ENCODE data around the gene TNRC6B.

Gene TNRC6B

DNA sequence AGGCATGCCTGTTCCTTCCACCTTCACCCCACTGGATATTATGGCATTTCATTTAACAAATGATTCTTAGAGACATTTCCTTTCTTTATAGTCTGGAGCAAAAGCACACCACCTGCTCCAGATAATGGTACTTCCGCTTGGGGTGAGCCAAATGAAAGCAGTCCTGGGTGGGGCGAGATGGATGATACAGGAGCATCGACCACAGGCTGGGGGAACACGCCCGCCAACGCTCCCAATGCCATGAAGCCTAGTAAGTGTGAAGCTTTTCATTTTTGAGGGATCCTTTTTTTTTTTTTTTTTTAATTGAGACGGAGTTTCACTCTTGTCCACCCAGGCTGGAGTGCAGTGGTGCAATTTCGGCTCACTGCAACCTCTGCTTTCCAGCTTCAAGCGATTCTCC lies 92.3 kb downstream of the TNRC6B start:
- Histone ChIP-seq H3K36me3 (ENCODE audit: control insufficient read depth, insufficient read depth, low read length, severe bottlenecking) (peaks cover 38% of the 10 kb centered on the region), H3K9me3 (ENCODE audit: control insufficient read depth, low read length) (no peaks in the 10 kb centered on the region), H3K9ac (ENCODE audit: low read length) (no peak overlapping the region), H3K4me1 (ENCODE audit: control insufficient read depth, insufficient read depth, low read length) (peaks cover 51% of the 10 kb centered on the region), H3K27me3 (replicated peaks; ENCODE audit: control insufficient read depth, insufficient read depth, low read length) (no peaks in the 10 kb centered on the region), H3K4me3 (ENCODE audit: low read length) (no peak overlapping the region)
- DNase-seq (ENCODE audit: low read depth) = no peak

DNA sequence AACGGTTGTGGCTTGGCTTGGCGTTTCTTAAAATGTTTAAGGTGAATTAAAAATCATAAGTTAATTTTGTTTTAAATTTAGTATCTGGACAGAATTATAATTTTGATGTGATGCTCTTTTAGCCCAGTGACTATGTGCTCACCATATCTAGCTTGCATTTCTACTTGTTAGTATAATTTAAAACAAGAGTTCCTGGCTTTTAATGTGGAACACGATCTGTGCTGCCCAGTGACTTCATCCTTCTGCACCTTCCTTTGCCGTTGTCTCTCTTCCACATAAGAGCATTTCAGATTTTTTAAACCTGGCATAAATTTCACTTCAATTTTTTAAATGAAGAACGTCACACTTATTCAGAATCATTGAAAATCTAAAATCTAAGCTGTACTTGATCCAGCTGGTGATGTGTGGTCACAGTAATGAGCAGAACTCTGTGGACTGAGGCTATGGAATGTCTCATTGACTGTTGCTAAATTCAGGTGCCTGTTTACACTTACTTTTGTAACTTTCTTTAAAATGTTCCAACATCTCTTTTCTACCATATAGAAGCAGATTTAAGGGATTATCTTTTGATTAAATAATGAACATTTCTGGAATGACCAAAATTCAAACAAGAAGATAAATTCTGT lies 93.1 kb downstream of the TNRC6B start:
- Histone ChIP-seq H3K4me3 (ENCODE audit: low read length) (peak overlapping the region; percentile 9), H3K36me3 (ENCODE audit: control insufficient read depth, insufficient read depth, low read length, severe bottlenecking) (peaks cover 34% of the 10 kb centered on the region), H3K27me3 (replicated peaks; ENCODE audit: control insufficient read depth, insufficient read depth, low read length) (no peaks in the 10 kb centered on the region), H3K9me3 (ENCODE audit: control insufficient read depth, low read length) (no peaks in the 10 kb centered on the region), H3K9ac (ENCODE audit: low read length) (peak overlapping the region; percentile 22), H3K4me1 (ENCODE audit: control insufficient read depth, insufficient read depth, low read length) (peaks cover 52% of the 10 kb centered on the region)
- DNase-seq (ENCODE audit: low read depth) = peak; percentile 23

DNA sequence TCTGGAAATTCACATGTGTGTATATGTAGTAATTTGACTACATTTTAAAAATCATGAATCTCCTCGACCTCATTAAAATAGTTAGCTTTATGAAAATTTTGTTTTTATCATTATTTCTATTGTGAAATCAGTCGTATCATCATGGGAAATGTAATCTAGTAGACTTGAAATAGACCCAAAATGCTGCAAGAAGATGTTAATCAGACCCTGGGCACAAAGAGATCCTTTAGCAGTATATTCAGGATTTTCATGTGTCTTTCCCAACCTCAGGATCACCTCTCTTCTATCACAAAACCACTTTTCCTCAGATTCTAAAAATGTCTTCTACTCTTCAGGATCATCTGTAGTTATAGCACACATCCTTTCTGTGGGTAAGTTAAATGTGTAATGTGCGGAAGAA lies 93.7 kb downstream of the TNRC6B start:
- Histone ChIP-seq H3K27me3 (replicated peaks; ENCODE audit: control insufficient read depth, insufficient read depth, low read length) (no peaks in the 10 kb centered on the region), H3K36me3 (ENCODE audit: control insufficient read depth, insufficient read depth, low read length, severe bottlenecking) (peaks cover 28% of the 10 kb centered on the region)
- DNase-seq (ENCODE audit: low read depth) = peak; percentile 17

DNA sequence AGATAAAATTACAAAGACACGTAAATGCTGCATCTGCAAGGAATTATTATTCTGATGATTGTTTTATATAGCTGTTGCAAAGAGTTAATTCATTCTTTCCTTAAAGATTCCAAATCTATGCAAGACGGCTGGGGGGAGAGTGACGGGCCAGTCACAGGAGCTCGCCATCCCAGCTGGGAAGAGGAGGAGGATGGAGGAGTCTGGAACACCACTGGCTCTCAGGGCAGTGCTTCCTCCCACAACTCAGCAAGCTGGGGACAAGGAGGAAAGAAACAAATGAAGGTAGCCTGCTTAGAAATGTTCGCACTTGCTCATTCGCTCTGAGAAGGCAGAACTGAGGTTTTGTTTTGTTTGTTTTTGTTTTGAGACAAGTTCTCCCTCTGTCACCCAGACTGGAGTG lies 95.6 kb downstream of the TNRC6B start:
- H3K9me3 ChIP-seq (ENCODE audit: control insufficient read depth, low read length) = no peaks in the 10 kb centered on the region
- no peak for DNase-seq (ENCODE audit: low read depth)
- peaks cover 25% of the 10 kb centered on the region for H3K36me3 ChIP-seq (ENCODE audit: control insufficient read depth, insufficient read depth, low read length, severe bottlenecking)
- H3K9ac ChIP-seq (ENCODE audit: low read length) = peak overlapping the region; percentile 25
- H3K4me1 ChIP-seq (ENCODE audit: control insufficient read depth, insufficient read depth, low read length) = peaks cover 69% of the 10 kb centered on the region
- H3K27me3 ChIP-seq (replicated peaks; ENCODE audit: control insufficient read depth, insufficient read depth, low read length) = no peaks in the 10 kb centered on the region
- no peak overlapping the region for H3K4me3 ChIP-seq (ENCODE audit: low read length)

More for the DNA sequence above, 93.7 kb downstream of the TNRC6B start:
- Histone ChIP-seq H3K4me1 (ENCODE audit: control insufficient read depth, insufficient read depth, low read length) (peaks cover 58% of the 10 kb centered on the region), H3K4me3 (ENCODE audit: low read length) (peak overlapping the region; percentile 29), H3K9ac (ENCODE audit: low read length) (peak overlapping the region; percentile 22), H3K9me3 (ENCODE audit: control insufficient read depth, low read length) (no peaks in the 10 kb centered on the region)

DNA sequence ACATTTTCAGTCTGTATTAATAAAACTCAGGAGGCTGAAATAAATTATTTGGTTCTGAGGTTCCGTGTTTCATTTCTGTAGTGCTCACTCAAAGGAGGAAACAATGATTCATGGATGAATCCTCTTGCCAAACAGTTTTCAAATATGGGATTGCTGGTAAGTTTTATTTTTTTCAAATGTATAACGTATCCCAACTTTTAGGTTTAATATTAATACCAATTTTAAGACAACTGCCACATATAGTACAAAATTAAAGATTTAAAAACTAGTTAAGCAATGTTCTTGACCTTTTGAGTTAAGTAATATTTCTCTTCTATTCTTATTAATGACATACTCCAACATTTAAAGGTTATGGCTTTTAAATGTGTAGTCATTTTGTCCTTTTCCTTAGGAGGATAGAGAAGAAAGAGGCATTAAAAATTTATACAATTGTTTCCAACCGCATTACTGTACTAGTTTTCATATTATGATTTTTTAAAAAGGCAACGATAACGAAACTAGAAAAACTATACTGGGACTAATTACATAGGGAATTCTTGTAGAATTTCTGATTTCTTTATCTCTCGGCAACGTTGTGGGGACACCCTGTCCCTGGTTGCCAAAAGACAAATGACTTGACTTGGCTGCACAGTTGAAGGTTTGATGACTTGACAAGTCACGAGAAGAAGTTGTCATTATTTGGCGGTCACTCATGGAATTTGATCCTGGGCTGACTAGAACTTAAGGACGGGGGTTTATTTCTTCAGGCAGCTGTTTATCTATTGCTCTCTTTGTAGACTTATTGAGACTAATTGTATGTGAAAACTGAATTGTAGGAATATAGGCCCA lies 99.5 kb downstream of the TNRC6B start:
- Histone ChIP-seq H3K36me3 (ENCODE audit: control insufficient read depth, insufficient read depth, low read length, severe bottlenecking) (peaks cover 49% of the 10 kb centered on the region), H3K4me3 (ENCODE audit: low read length) (peak overlapping the region; percentile 78), H3K9me3 (ENCODE audit: control insufficient read depth, low read length) (no peaks in the 10 kb centered on the region), H3K27me3 (replicated peaks; ENCODE audit: control insufficient read depth, insufficient read depth, low read length) (no peaks in the 10 kb centered on the region), H3K4me1 (ENCODE audit: control insufficient read depth, insufficient read depth, low read length) (peaks cover 37% of the 10 kb centered on the region), H3K9ac (ENCODE audit: low read length) (peak overlapping the region; percentile 83)
- peak; percentile 64 for DNase-seq (ENCODE audit: low read depth)

DNA sequence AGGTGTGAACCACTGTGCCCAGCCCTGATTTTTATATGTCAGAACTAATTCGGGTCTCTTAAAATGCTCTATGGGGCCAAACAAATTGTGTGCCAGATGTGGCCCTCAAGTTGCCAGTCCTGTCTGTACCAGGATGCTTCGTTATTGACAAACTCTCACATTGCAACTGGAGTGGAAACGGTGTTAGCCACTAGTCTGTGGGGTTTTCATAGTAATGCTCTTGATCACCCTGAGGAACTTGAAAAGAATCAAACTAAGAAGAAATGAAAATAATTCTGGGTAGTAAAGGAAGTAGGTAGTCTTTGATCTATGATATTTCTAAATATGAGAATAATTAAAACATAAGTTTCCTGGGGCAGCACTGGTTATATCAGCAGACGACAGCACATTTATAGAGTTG lies 101.3 kb downstream of the TNRC6B start:
- Histone ChIP-seq H3K9me3 (ENCODE audit: control insufficient read depth, low read length) (no peaks in the 10 kb centered on the region), H3K27me3 (replicated peaks; ENCODE audit: control insufficient read depth, insufficient read depth, low read length) (no peaks in the 10 kb centered on the region), H3K36me3 (ENCODE audit: control insufficient read depth, insufficient read depth, low read length, severe bottlenecking) (peaks cover 40% of the 10 kb centered on the region), H3K4me3 (ENCODE audit: low read length) (no peak overlapping the region), H3K9ac (ENCODE audit: low read length) (no peak overlapping the region), H3K4me1 (ENCODE audit: control insufficient read depth, insufficient read depth, low read length) (peaks cover 19% of the 10 kb centered on the region)
- no peak for DNase-seq (ENCODE audit: low read depth)

DNA sequence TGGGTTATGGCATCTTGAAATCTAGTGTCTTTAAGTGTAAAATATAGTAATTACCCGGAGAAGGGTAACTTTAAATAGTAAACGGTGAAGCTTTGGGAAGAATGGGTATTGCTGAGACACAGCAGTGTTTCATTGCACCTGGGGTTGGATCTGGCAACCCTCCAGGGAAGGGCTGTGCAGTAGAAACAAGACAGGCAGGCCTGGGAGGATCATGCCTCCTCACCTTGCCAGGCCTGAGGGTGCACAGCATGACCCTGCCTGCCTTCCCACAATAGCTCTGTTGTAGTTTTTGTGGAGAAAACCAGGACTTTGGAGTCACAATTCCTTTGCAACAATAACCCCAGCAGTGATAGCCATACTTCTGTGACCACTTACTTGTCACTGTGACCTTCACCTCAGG lies 104.0 kb downstream of the TNRC6B start:
- DNase-seq (ENCODE audit: low read depth) = no peak
- Histone ChIP-seq H3K9me3 (ENCODE audit: control insufficient read depth, low read length) (no peaks in the 10 kb centered on the region), H3K4me3 (ENCODE audit: low read length) (no peak overlapping the region), H3K9ac (ENCODE audit: low read length) (no peak overlapping the region), H3K36me3 (ENCODE audit: control insufficient read depth, insufficient read depth, low read length, severe bottlenecking) (peaks cover 49% of the 10 kb centered on the region), H3K4me1 (ENCODE audit: control insufficient read depth, insufficient read depth, low read length) (peaks cover 11% of the 10 kb centered on the region), H3K27me3 (replicated peaks; ENCODE audit: control insufficient read depth, insufficient read depth, low read length) (no peaks in the 10 kb centered on the region)

DNA sequence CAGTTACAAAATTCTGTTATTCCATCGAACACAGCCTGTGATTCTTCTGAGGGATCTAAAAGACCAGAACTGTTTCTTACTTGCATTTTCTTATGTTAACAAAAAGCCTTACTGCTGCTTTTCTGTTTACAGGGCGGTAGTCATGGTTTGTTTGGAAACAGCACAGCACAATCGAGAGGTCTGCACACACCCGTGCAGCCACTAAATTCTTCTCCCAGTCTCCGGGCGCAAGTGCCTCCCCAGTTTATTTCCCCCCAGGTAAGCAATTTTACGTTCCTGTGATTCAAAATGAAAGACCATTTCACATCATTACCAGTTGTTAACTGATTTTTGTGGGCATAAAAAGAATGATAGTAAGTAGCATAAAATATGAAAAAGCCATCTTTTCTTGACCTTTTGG lies 107.8 kb downstream of the TNRC6B start:
- H3K36me3 ChIP-seq (ENCODE audit: control insufficient read depth, insufficient read depth, low read length, severe bottlenecking) = peaks cover 62% of the 10 kb centered on the region
- H3K27me3 ChIP-seq (replicated peaks; ENCODE audit: control insufficient read depth, insufficient read depth, low read length) = no peaks in the 10 kb centered on the region
- no peak overlapping the region for H3K4me3 ChIP-seq (ENCODE audit: low read length)
- no peak overlapping the region for H3K9ac ChIP-seq (ENCODE audit: low read length)
- no peak for DNase-seq (ENCODE audit: low read depth)
- H3K4me1 ChIP-seq (ENCODE audit: control insufficient read depth, insufficient read depth, low read length) = no peaks in the 10 kb centered on the region
- no peaks in the 10 kb centered on the region for H3K9me3 ChIP-seq (ENCODE audit: control insufficient read depth, low read length)

DNA sequence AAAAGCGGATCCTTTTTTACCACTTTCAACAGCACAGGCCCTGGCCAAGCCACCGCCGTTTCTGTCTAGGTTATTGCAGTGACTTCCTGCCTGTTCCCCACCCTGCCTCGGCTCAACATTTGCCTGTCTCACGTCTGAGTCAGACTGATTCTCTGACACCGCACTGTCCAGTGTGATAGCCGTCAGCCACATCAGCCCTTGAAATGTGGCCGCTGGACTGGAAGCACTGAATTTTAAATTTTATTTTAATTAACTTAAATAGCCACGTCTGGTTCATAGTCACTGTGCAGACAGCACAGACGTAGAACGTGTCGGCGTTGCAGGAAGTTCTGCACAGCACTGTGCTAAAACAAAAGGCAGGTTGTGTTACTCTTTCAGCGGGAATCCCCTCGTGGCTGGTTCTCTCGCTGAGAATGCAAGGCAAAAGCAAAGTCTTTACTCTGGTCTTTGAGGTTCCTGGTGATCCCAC lies 112.3 kb downstream of the TNRC6B start:
- Histone ChIP-seq H3K4me1 (ENCODE audit: control insufficient read depth, insufficient read depth, low read length) (no peaks in the 10 kb centered on the region), H3K4me3 (ENCODE audit: low read length) (no peak overlapping the region), H3K27me3 (replicated peaks; ENCODE audit: control insufficient read depth, insufficient read depth, low read length) (no peaks in the 10 kb centered on the region), H3K9ac (ENCODE audit: low read length) (no peak overlapping the region), H3K9me3 (ENCODE audit: control insufficient read depth, low read length) (no peaks in the 10 kb centered on the region), H3K36me3 (ENCODE audit: control insufficient read depth, insufficient read depth, low read length, severe bottlenecking) (peaks cover 60% of the 10 kb centered on the region)
- DNase-seq (ENCODE audit: low read depth) = no peak

DNA sequence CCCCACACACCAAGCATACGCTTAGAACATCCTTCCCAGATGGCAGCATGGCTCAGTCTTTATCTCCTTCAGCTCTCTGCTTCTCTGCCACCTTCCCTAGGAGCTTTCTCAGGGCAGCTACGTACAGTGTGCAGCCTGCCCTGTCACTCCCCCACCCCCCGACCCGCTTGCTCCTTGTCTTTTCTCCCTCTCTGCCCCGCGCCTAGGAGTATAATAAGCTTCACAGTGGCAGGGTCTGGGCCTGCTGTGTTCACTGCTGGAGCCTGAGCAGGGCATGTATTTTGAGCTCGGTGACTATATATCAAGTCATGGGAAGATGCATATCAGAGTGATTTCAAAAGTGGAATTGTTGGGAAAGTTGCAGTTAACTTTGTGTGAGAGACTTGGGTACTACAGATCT lies 112.8 kb downstream of the TNRC6B start:
- peaks cover 55% of the 10 kb centered on the region for H3K36me3 ChIP-seq (ENCODE audit: control insufficient read depth, insufficient read depth, low read length, severe bottlenecking)

DNA sequence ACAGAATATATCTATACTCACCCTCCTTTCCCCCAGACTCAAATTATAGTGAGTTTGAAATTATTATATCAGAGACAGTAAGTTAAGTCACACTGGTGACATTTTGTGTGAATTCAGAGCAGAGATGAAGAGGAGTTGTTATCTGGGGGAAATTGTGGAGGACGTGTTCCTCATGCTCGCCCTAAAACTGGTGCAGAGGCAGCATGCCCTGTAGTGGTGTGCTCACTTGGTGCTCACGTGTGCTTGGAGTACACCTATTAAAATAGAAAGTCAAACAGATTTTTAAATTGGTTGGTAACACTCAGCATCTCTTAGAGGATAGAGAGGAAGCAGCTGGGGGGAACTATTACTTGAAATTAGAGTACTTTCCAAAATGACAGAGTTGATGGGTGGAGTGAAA lies 117.0 kb downstream of the TNRC6B start:
- DNase-seq (ENCODE audit: low read depth) = no peak
- Histone ChIP-seq H3K36me3 (ENCODE audit: control insufficient read depth, insufficient read depth, low read length, severe bottlenecking) (peaks cover 24% of the 10 kb centered on the region), H3K9me3 (ENCODE audit: control insufficient read depth, low read length) (no peaks in the 10 kb centered on the region)

More for the DNA sequence above, 112.8 kb downstream of the TNRC6B start:
- Histone ChIP-seq H3K9me3 (ENCODE audit: control insufficient read depth, low read length) (no peaks in the 10 kb centered on the region), H3K4me3 (ENCODE audit: low read length) (no peak overlapping the region), H3K9ac (ENCODE audit: low read length) (no peak overlapping the region), H3K4me1 (ENCODE audit: control insufficient read depth, insufficient read depth, low read length) (no peaks in the 10 kb centered on the region), H3K27me3 (replicated peaks; ENCODE audit: control insufficient read depth, insufficient read depth, low read length) (no peaks in the 10 kb centered on the region)
- no peak for DNase-seq (ENCODE audit: low read depth)

More for the DNA sequence above, 117.0 kb downstream of the TNRC6B start:
- no peak overlapping the region for H3K9ac ChIP-seq (ENCODE audit: low read length)
- peaks cover 3% of the 10 kb centered on the region for H3K4me1 ChIP-seq (ENCODE audit: control insufficient read depth, insufficient read depth, low read length)
- H3K4me3 ChIP-seq (ENCODE audit: low read length) = no peak overlapping the region
- no peaks in the 10 kb centered on the region for H3K27me3 ChIP-seq (replicated peaks; ENCODE audit: control insufficient read depth, insufficient read depth, low read length)

All from adipocyte (in vitro differentiated cells).